ENCODE data around the gene EYS. TPM values are rescaled to one million over a fixed set of nuclear protein-coding genes. Genes with fewer than 3 reads are reported as not detected.

EYS gene
- total and polyA plus RNA-seq, 2 of the 8 experiments (the other 6 are each of a cell fraction or from before 2014, with no cell fraction given) = 0.05 to 0.13 TPM

DNA sequence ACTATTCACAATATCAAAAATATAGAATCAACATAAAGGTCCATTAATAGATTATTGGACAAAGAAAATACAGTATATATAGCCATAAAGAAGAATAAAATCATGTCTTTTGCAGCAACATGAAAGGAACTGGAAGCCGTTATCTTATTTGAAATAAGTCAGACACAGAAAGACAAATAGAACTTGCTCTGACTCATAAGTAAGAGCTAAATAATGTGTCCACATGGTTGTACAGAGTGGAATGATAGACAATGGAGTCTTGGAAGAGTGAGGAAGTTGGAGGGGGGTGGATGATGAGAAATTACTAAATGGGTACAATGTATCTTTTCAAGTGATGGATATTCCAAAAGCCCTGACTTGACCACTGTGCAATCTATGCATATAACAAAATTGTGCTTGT lies 1457.9 kb downstream of the EYS start:
- Histone ChIP-seq H3K4me2 (ENCODE audit: insufficient read depth in 1 of 2, low read depth in 2 of 2, low read length in 2 of 2) (no peak overlapping the region), H3K14ac (ENCODE audit: insufficient read length) (no peak overlapping the region), H3K27ac (ENCODE audit: low read depth, low read length) (no peak overlapping the region), H4K8ac (ENCODE audit: extremely low read depth, insufficient read depth, low read length) (no peak overlapping the region), H3K56ac (replicated peaks; ENCODE audit: insufficient read length, low read depth, low read length) (no peak overlapping the region), H3K79me2 (ENCODE audit: control insufficient read depth in 1 of 2, insufficient read depth in 2 of 2, low read length in 2 of 2) (no peaks in the 10 kb centered on the region), H3K18ac (ENCODE audit: extremely low read depth, low read length) (no peak overlapping the region), H3K27me3 (replicated peaks in 1 of 4; ENCODE audit: control insufficient read depth in 3 of 4, extremely low read depth in 1 of 4, insufficient read depth in 3 of 4, low read length in 3 of 4) (no peaks in the 10 kb centered on the region), H2BK15ac (ENCODE audit: low read length) (no peak overlapping the region), H2BK5ac (ENCODE audit: low read depth, low read length) (no peak overlapping the region), H3K36me3 (ENCODE audit: control insufficient read depth in 2 of 4, insufficient read depth in 4 of 4, low read length in 3 of 4) (no peaks in the 10 kb centered on the region), H3K4me3 (ENCODE audit: extremely low read depth in 1 of 4, insufficient read depth in 2 of 4, low read depth in 3 of 4, low read length in 4 of 4) (no peak overlapping the region), H2BK12ac (ENCODE audit: low read depth, low read length) (no peak overlapping the region), H3K23me2 (ENCODE audit: low read depth, low read length) (no peaks in the 10 kb centered on the region; the same call in 1 of the 2 replicates), H3K23ac (ENCODE audit: insufficient read length) (no peak overlapping the region), H2AFZ (ENCODE audit: low read length) (no peak overlapping the region), H4K5ac (ENCODE audit: insufficient read length, low read depth, low read length) (no peak overlapping the region), H3K4me1 (replicated peaks in 1 of 4; ENCODE audit: control insufficient read depth in 3 of 4, insufficient read depth in 4 of 4, low read length in 3 of 4) (no peaks in the 10 kb centered on the region), H2AK5ac (ENCODE audit: low read depth, low read length) (no peak overlapping the region), H2BK120ac (replicated peaks; ENCODE audit: low read depth, low read length) (no peak overlapping the region), H3K9me3 (ENCODE audit: insufficient read depth in 2 of 2, low read depth in 1 of 2, low read length in 1 of 2) (no peaks in the 10 kb centered on the region), H4K20me1 (replicated peaks in 1 of 2; ENCODE audit: control insufficient read depth in 1 of 2, insufficient read depth in 2 of 2, low read length in 2 of 2) (no peaks in the 10 kb centered on the region), H2BK20ac (ENCODE audit: low read length) (no peak overlapping the region), H3K79me1 (ENCODE audit: low read depth, low read length) (no peaks in the 10 kb centered on the region), H3K9ac (replicated peaks in 1 of 4; ENCODE audit: extremely low read depth in 1 of 4, low read depth in 3 of 4, low read length in 3 of 4) (no peak overlapping the region), H4K91ac (replicated peaks; ENCODE audit: insufficient read length, low read length) (no peak overlapping the region), H3K4ac (replicated peaks; ENCODE audit: insufficient read length, low read depth, low read length) (no peak overlapping the region)
- ChIA-PET POLR2A (ENCODE audit: partially characterized antibody) (no interaction called here), CTCF (ENCODE audit: partially characterized antibody) (interaction anchor here (0.6 to 1.8 kb wide), 6 partner anchors 9 to 1239 kb away, joined by 3 to 5 read pairs (median 3); no protein-coding TSS in a partner anchor)
- 82% methylated on average over 1 of the region's 1 CpG; no CpG with 5 or more reads in 1 of the 2 experiments for WGBS, 2 experiments (ENCODE audit: extremely low coverage in 1 of 2, insufficient coverage in 1 of 2, insufficient read length in 1 of 2, insufficient replicate concordance in 2 of 2, low coverage in 1 of 2, low lambda C conversion rate in 2 of 2, missing lambda C conversion rate in 1 of 2)
- FAIRE-seq (no peak), DNase-seq (ENCODE audit: low read depth in 1 of 2, low spot score in 2 of 2) (no peak)
- no peak for TF ChIP-seq TAF7 (optimal IDR thresholded peaks at IDR 0.05; ENCODE audit: borderline replicate concordance, low read depth, low read length)
- TF ChIP-seq SP1 (IDR thresholded peaks at IDR 0.05; ENCODE audit: low read depth, low read length) = no peak
- TF ChIP-seq SP4 (IDR thresholded peaks at IDR 0.05; ENCODE audit: low read length) = no peak
- TF ChIP-seq ASH2L (IDR thresholded peaks at IDR 0.05; ENCODE audit: low read length) = no peak
- TF ChIP-seq SAP30 (IDR thresholded peaks at IDR 0.05; ENCODE audit: insufficient read depth, insufficient replicate concordance, low read length) = no peak
- TF ChIP-seq RNF2 (IDR thresholded peaks at IDR 0.05; ENCODE audit: borderline replicate concordance, low read depth, low read length, missing control alignments, poor library complexity, severe bottlenecking) = no peak
- no peak for TF ChIP-seq SP2 (IDR thresholded peaks at IDR 0.05; ENCODE audit: low read length)
- no peak for TF ChIP-seq CBX5 (IDR thresholded peaks at IDR 0.05; ENCODE audit: low read depth, low read length)
- TF ChIP-seq NRF1 (IDR thresholded peaks at IDR 0.05; ENCODE audit: low read depth, low read length) = no peak
- TF ChIP-seq E2F6 (IDR thresholded peaks at IDR 0.05) = no peak
- TF ChIP-seq TAF1 (IDR thresholded peaks at IDR 0.05; ENCODE audit: low read depth, low read length) = no peak
- TF ChIP-seq RFX5 (IDR thresholded peaks at IDR 0.05; ENCODE audit: borderline replicate concordance, low read depth, low read length) = no peak
- TF ChIP-seq SIRT6 (IDR thresholded peaks at IDR 0.05; ENCODE audit: low read length) = no peak
- no peak for TF ChIP-seq TCF12 (IDR thresholded peaks at IDR 0.05; ENCODE audit: low read depth, low read length)
- TF ChIP-seq FOSL1 (IDR thresholded peaks at IDR 0.05; ENCODE audit: insufficient read depth, low read depth, low read length) = no peak

All from H1 (cell line).